Endothelial cell of umbilical vein (primary cell): Measurements from ENCODE around the gene RBFOX1.

Experiments
- CTCF ChIP-seq, 2 donors: IDR thresholded peaks; 1 replicate in 1 of 2; 2 replicates in 1 of 2; pipeline ENCODE4 v1.5.1; 2011; ENCODE audit warnings: low read length in 2 of 2, mild to moderate bottlenecking in 2 of 2, moderate library complexity in 2 of 2, control low read depth in 1 of 2, inconsistent platforms in 1 of 2, low read depth in 1 of 2; ENCODE audit not compliant: insufficient read depth in 1 of 2; ENCODE audit errors: extremely low read depth in 1 of 2
- EZH2 ChIP-seq: IDR thresholded peaks from 2 replicates; pipeline ENCODE4 v1.6.1; 2012; ENCODE audit warnings: borderline replicate concordance, low read depth, mild to moderate bottlenecking, moderate library complexity, low read length, inconsistent platforms; ENCODE audit not compliant: severe bottlenecking
- FOS ChIP-seq: IDR thresholded peaks from 2 replicates; pipeline ENCODE4 v1.6.1; 2011; ENCODE audit warnings: mild to moderate bottlenecking, low read length, moderate library complexity, borderline replicate concordance; ENCODE audit not compliant: insufficient read depth
- GATA2 ChIP-seq: IDR thresholded peaks from 2 replicates; pipeline ENCODE4 v1.7.0; 2011; ENCODE audit warnings: low read depth, mild to moderate bottlenecking, moderate library complexity, mixed read lengths, low read length; ENCODE audit not compliant: insufficient read length, insufficient read depth
- JUN ChIP-seq: IDR thresholded peaks from 2 replicates; pipeline ENCODE4 v1.6.1; 2011; ENCODE audit warnings: borderline replicate concordance, low read depth; ENCODE audit not compliant: insufficient read length, insufficient read depth
- MAX ChIP-seq: IDR thresholded peaks from 2 replicates; pipeline ENCODE4 v1.6.1; 2011; ENCODE audit not compliant: insufficient read depth, insufficient read length
- MYC ChIP-seq: IDR thresholded peaks from one replicate; pipeline ENCODE4 v1.6.1; 2011; ENCODE audit warnings: mild to moderate bottlenecking, low read depth, low read length
- POLR2A ChIP-seq: IDR thresholded peaks from 2 replicates; pipeline ENCODE4 v1.6.1; 2012; ENCODE audit warnings: low read depth, mild to moderate bottlenecking, control low read depth, low read length
- POLR2AphosphoS5 ChIP-seq: IDR thresholded peaks from 2 replicates; pipeline ENCODE4 v1.6.1; 2012; ENCODE audit warnings: low read depth, mild to moderate bottlenecking, control low read depth, low read length, moderate library complexity; ENCODE audit not compliant: insufficient read depth

- TF ChIP-seq CTCF (IDR thresholded peaks at IDR 0.05; ENCODE audit: extremely low read depth in 1 of 2, insufficient read depth in 1 of 2, low read depth in 1 of 2, low read length in 2 of 2) (no peak), EZH2 (no peak), POLR2A (no peak), POLR2AphosphoS5 (no peak), MYC (no peak), MAX (no peak), JUN (no peak), FOS (no peak), GATA2 (no peak)
These were observed 42.0 kb downstream of the RBFOX1 start for GRCh38 chr16:7374614-7375174.
